ENCODE results near the gene PRKAB2.

- TF ChIP-seq CTCF (IDR thresholded peaks at IDR 0.05), result no peak
- no peak for TF ChIP-seq POLR2AphosphoS5 (IDR thresholded peaks at IDR 0.05)
- TF ChIP-seq EP300 (IDR thresholded peaks at IDR 0.05), result no peak
These were observed 15.6 kb downstream of the PRKAB2 start for GRCh38 chr1:147156642-147157041.

Data from stomach (tissue), 4 donors.